DND-41 (cell line): ENCODE results near the gene GMPS.

Source experiments
- ATAC-seq: fragments of 200-7000 bp; cut with Tn5 transposase; 3 replicates; pipeline ENCODE4 v1.9.1; 2021; ENCODE audit warnings: low read depth; ENCODE audit not compliant: insufficient read depth
- DNase-seq: peaks from one replicate; pipeline ENCODE4 v3.0.0-alpha.2; 2020
- H2AFZ ChIP-seq: 2 replicates; pipeline ENCODE4 v1.6.0; 2012; ENCODE audit warnings: low read depth, low read length
- H3K27ac ChIP-seq: 2 replicates; pipeline ENCODE4 v1.5.1; 2012; ENCODE audit warnings: low read length, inconsistent platforms
- H3K27me3 ChIP-seq: fragments of 200-600 bp; sonication (generic); 2 replicates; pipeline ENCODE4 v1.6.0; 2012; ENCODE audit warnings: low read length, mild to moderate bottlenecking, inconsistent platforms; ENCODE audit not compliant: insufficient read depth, poor library complexity
- H3K36me3 ChIP-seq: 2 replicates; pipeline ENCODE4 v1.5.1; 2012; ENCODE audit warnings: low read length, inconsistent platforms; ENCODE audit not compliant: insufficient read depth
- H3K4me1 ChIP-seq: 2 replicates; pipeline ENCODE4 v1.5.1; 2012; ENCODE audit warnings: mild to moderate bottlenecking, low read length; ENCODE audit not compliant: insufficient read depth
- H3K4me2 ChIP-seq: 2 replicates; pipeline ENCODE4 v1.6.0; 2012; ENCODE audit warnings: mild to moderate bottlenecking, moderate library complexity, low read length, inconsistent platforms; ENCODE audit not compliant: insufficient read depth
- H3K4me3 ChIP-seq, 2 experiments: fragments of 200-600 bp in 1 of 2; shearing (Covaris generic) in 1 of 2; 2 replicates each; pipeline ENCODE4 v1.5.1; 2012 to 2016; ENCODE audit warnings: inconsistent platforms in 2 of 2, low read length in 2 of 2, mild to moderate bottlenecking in 2 of 2, low read depth in 1 of 2, moderate library complexity in 1 of 2
- H3K79me2 ChIP-seq: 2 replicates; pipeline ENCODE4 v1.6.0; 2012; ENCODE audit warnings: low read length, inconsistent platforms; ENCODE audit not compliant: insufficient read depth
- H3K9ac ChIP-seq: 2 replicates; pipeline ENCODE4 v1.6.0; 2012; ENCODE audit warnings: low read depth, mild to moderate bottlenecking, inconsistent platforms, low read length, moderate library complexity
- H3K9me3 ChIP-seq: 2 replicates; pipeline ENCODE4 v1.5.1; 2012; ENCODE audit warnings: low read length, moderate library complexity, mild to moderate bottlenecking, inconsistent platforms; ENCODE audit not compliant: insufficient read depth, severe bottlenecking
- H4K20me1 ChIP-seq: 2 replicates; pipeline ENCODE4 v1.6.0; 2012; ENCODE audit warnings: low read length; ENCODE audit not compliant: insufficient read depth
- EZH2 ChIP-seq: IDR thresholded peaks from 3 replicates; pipeline ENCODE4 v1.6.1; 2012; ENCODE audit warnings: borderline replicate concordance, low read depth, mild to moderate bottlenecking, moderate library complexity, low read length, inconsistent platforms; ENCODE audit not compliant: severe bottlenecking
- TF ChIP-seq, protein P1 (sequence below): IDR thresholded peaks from 2 replicates; pipeline ENCODE4 v1.5.1; 2012; ENCODE audit warnings: borderline replicate concordance, low read length, moderate library complexity, mild to moderate bottlenecking; ENCODE audit not compliant: poor library complexity, severe bottlenecking; ENCODE audit errors: extremely low read depth

GMPS gene

DNA sequence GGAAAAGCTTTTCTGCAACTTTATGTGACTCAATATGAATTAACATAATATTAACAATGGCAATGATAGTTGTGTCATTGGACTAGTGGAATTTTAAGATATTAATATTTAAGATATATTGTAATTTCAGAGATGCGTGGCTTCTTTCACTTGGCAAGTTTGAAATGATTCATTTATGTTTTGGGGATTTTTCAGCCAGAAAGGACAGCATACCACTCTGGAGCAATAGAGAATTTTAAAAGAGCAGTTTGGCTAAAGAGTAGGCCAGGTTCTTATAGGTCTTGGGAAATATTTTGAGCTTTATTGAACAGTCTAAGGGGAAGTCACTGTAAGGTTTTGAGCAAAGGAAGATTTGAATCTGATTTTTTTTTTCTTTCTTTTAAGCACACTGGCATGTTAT, 16.5 kb downstream of the GMPS start:
- Histone ChIP-seq H3K4me1 (no peaks in the 10 kb centered on the region), H3K79me2 (peaks cover 100% of the 10 kb centered on the region), H2AFZ (no peak overlapping the region), H3K36me3 (peaks cover 8% of the 10 kb centered on the region; the same call in 1 of the 2 replicates), H3K4me3 (no peak overlapping the region), H3K9ac (no peak overlapping the region), H3K27me3 (no peaks in the 10 kb centered on the region), H3K4me2 (no peak overlapping the region), H3K9me3 (no peaks in the 10 kb centered on the region), H3K27ac (no peak overlapping the region), H4K20me1 (peaks cover 80% of the 10 kb centered on the region)
- ATAC-seq (no peak), DNase-seq (no peak)
- TF ChIP-seq, protein P1, sequence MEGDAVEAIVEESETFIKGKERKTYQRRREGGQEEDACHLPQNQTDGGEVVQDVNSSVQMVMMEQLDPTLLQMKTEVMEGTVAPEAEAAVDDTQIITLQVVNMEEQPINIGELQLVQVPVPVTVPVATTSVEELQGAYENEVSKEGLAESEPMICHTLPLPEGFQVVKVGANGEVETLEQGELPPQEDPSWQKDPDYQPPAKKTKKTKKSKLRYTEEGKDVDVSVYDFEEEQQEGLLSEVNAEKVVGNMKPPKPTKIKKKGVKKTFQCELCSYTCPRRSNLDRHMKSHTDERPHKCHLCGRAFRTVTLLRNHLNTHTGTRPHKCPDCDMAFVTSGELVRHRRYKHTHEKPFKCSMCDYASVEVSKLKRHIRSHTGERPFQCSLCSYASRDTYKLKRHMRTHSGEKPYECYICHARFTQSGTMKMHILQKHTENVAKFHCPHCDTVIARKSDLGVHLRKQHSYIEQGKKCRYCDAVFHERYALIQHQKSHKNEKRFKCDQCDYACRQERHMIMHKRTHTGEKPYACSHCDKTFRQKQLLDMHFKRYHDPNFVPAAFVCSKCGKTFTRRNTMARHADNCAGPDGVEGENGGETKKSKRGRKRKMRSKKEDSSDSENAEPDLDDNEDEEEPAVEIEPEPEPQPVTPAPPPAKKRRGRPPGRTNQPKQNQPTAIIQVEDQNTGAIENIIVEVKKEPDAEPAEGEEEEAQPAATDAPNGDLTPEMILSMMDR = no peak
- TF ChIP-seq EZH2 = no peak

DNA sequence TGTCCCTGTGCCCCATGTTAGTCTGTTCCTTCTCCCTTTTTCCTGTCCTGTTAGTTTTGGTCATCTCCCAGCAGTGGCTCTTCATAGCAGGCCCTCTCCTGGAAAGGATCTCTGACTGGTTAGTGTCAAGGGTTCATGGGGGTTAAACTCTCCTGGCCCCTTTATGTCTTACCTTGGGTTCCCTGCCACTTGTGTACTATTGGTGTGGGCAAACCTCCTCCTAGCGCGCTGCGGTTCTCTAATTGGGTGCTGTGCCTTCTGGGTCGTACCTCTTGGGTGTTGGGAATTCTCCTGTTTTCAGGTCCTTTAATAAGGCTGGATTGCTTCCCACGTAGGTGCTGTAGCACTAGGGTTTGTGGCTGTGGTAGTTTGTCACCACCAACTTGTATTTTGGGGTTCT, 18.8 kb downstream of the GMPS start:
- no peaks in the 10 kb centered on the region for H3K4me1 ChIP-seq
- ATAC-seq (no peak), DNase-seq (no peak)
- H4K20me1 ChIP-seq = peaks cover 68% of the 10 kb centered on the region
- H3K27me3 ChIP-seq = no peaks in the 10 kb centered on the region
- TF ChIP-seq, protein P1 = no peak
- no peak for TF ChIP-seq EZH2
- H3K4me2 ChIP-seq = no peak overlapping the region
- H3K9me3 ChIP-seq = no peaks in the 10 kb centered on the region
- no peak overlapping the region for H2AFZ ChIP-seq
- H3K9ac ChIP-seq = no peak overlapping the region
- peaks cover 100% of the 10 kb centered on the region for H3K79me2 ChIP-seq
- H3K4me3 ChIP-seq = no peak overlapping the region
- no peak overlapping the region for H3K27ac ChIP-seq
- peaks cover 23% of the 10 kb centered on the region for H3K36me3 ChIP-seq

DNA sequence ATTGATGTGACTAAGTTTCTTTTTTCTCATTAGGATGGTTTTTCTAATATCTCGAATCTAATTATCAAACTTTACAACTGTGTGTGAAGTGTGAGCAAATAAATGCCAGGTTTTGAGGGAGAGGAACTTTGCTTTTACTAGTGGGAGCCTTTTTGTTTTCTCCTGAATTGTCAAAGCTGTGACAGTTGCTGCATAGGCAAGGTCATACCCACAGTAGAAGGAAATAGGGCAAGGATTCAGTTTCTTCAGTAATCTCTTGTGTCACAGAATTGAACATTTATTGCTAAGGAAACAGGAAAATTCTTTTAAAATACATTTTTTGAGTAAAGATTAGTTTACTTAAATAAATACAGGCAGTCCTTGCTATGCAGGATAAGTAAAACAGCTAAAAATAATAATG, 19.5 kb downstream of the GMPS start:
- no peak overlapping the region for H2AFZ ChIP-seq
- H3K27me3 ChIP-seq = no peaks in the 10 kb centered on the region
- no peak overlapping the region for H3K9ac ChIP-seq
- DNase-seq (no peak), ATAC-seq (no peak)
- H4K20me1 ChIP-seq = peaks cover 61% of the 10 kb centered on the region
- no peak overlapping the region for H3K27ac ChIP-seq
- H3K36me3 ChIP-seq = peaks cover 30% of the 10 kb centered on the region
- no peaks in the 10 kb centered on the region for H3K9me3 ChIP-seq
- no peak overlapping the region for H3K4me3 ChIP-seq
- H3K4me2 ChIP-seq = no peak overlapping the region
- TF ChIP-seq, protein P1 = no peak
- TF ChIP-seq EZH2 = no peak
- H3K79me2 ChIP-seq = peaks cover 99% of the 10 kb centered on the region
- H3K4me1 ChIP-seq = no peaks in the 10 kb centered on the region

DNA sequence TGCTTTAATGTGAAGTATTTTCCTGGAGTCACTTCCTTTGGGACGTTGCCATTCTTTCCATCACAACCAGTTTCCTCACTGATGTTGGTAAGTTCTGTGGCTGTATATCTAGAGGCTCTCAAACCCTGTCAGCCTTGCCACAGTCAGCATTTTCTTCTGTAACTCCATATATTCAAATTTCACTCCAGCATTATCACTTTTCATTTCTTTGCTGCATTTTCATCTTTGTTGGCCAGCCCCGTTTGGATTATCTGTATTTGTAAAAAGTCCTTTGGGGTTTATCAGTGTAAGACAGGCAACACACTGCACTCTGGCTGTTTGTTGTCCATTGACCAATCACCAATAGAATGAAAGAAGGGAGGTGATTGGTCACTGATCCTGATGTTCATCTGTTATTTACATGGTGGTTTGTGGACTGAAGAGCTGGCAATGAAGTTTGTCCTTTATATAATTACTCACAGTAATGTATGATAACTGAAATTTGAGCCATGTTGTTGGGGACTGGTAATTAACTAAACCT, 20.3 kb downstream of the GMPS start:
- DNase-seq (no peak), ATAC-seq (no peak)
- Histone ChIP-seq H3K9me3 (no peaks in the 10 kb centered on the region), H3K27ac (no peak overlapping the region), H3K4me3 (no peak overlapping the region), H3K4me2 (no peak overlapping the region), H3K79me2 (peaks cover 96% of the 10 kb centered on the region), H3K9ac (no peak overlapping the region), H3K36me3 (peaks cover 37% of the 10 kb centered on the region), H2AFZ (no peak overlapping the region), H3K27me3 (no peaks in the 10 kb centered on the region), H4K20me1 (peaks cover 53% of the 10 kb centered on the region), H3K4me1 (no peaks in the 10 kb centered on the region)
- TF ChIP-seq, protein P1 = no peak
- no peak for TF ChIP-seq EZH2
